CD4-positive, alpha-beta T cell treated with Interleukin-12 subunit alpha and Interleukin-12 subunit beta, for 1 hour (primary cell): ENCODE measurements around the gene RCOR1.
"Not testable (repeated sequence)": the region's sequence is repeated elsewhere in the genome, so short reads cannot be mapped to it uniquely, and the experiment has no call there.

ENCODE experiments used
- DNase-seq: peaks from one replicate; pipeline ENCODE4 v3.0.0-alpha.2; 2020

RCOR1 gene

GRCh38 chr14:102758087-102758486 is 165.6 kb downstream of the RCOR1 start:
- DNase-seq, result no peak

GRCh38 chr14:102759456-102760187 is 167.2 kb downstream of the RCOR1 start:
- no peak for DNase-seq

- DNase-seq, result no peak
Measured at GRCh38 chr14:102760496-102761193, 168.2 kb downstream of the RCOR1 start.

GRCh38 chr14:102761206-102761605 is 168.8 kb downstream of the RCOR1 start:
- DNase-seq, result no peak

GRCh38 chr14:102764220-102764671 is 171.8 kb downstream of the RCOR1 start:
- no peak for DNase-seq

DNA sequence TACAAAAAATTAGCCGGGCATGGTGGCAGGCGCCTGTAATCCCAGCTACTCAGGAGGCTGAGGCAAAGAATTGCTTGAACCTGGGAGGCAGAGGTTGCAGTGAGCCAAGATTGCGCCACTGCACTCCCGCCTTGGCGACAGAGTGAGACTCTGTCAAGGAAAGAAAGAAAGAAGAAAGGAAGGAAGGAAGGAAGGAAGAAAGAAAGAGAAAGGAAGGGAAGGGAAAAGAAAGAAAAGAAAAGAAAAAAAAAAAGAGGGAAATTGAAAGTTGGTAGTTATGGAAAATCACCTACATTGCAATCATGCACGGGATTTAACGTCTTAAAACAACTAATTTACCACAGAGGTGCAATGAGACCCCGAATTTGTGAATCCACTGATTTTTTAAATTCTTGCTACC is 173.3 kb downstream of the RCOR1 start:
- not testable (repeated sequence) for DNase-seq

DNA sequence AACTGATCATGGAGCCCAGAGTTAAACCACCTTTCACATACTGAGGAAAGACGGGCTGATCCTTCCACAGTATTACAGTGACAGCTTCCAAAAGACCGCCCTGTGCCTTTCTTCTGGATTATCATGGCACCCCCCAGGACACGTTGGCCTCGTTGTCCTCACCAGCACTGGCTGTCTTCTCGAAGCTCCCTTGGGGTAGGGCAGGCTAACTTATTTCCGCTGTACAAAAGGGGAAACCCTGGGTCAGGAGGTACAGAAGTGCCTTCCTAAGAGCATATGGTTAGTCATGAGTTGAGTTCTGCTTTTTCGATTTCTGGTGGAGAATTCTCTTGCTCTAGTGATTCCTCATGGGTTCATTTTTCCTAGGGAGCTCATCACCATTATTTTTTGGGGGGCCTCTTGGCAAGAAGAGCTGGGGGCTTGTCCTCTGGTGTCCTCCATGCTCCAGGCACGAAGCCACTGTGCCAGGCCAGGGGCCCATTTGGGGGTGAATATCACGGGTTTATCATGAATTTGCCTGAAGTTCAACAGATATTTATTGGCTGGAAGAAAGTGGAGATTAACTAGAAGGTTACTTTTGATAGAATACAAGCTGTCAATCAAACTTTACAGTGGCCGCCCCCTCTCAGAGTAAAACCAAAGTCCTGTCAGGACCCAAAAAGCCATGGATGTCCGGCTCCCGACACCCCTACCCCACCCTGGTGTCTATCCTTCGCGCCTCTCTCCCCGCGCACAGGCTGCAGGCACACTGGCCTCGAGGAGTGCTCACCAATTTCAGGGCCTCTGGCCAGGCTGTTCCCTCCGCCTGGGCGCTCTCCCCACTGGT is 176.0 kb downstream of the RCOR1 start:
- no peak for DNase-seq

- DNase-seq, result no peak
Measured at GRCh38 chr14:102769049-102769327, 176.5 kb downstream of the RCOR1 start.

DNA sequence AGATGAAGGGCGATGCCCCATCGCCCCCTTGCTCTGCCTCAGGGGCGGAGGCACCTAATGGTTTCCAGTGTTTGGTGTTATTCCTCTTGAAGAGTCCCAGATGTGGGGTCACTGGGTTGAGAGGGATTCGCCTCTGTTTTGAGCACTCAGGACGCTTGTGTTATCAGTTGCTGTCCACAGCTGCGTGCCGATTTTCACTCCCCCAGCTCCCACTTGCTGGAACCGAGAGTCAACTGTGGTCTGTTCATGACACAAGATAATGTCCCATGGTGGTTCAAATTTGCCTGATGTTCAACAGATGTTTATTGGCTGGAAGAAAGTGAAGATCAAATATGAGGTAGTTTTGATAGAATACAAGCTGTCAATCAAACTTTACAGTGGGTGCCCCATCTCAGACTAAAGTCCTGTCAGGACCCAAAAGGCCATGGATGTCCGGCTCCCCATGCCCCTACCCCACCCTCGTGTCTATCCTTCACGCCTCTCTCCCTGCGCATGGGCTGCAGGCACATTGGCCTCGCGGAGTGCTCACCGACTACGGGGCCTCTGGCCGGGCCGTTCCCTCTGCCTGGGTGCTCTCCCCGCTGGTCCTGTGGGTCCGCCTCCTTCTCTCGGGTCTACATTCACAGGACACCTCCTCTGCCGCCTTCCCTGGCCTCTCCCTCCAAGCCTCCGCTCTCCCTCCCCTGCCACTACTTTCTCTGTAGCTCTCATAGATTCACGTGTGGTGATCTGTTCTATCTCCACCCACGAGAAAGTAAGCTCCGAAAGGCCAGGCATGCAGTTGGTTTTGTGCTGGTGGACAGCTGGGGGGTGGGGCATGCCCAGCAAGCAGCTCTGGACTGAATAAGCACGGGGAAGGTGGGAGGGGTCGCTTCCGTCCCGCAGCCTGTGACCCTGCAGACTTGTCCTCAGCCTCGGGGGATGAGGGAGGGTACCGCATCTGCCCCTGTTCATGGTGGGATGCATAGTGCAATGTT is 178.0 kb downstream of the RCOR1 start:
- DNase-seq, result no peak

GRCh38 chr14:102771144-102771543 is 178.7 kb downstream of the RCOR1 start:
- no peak for DNase-seq

DNA sequence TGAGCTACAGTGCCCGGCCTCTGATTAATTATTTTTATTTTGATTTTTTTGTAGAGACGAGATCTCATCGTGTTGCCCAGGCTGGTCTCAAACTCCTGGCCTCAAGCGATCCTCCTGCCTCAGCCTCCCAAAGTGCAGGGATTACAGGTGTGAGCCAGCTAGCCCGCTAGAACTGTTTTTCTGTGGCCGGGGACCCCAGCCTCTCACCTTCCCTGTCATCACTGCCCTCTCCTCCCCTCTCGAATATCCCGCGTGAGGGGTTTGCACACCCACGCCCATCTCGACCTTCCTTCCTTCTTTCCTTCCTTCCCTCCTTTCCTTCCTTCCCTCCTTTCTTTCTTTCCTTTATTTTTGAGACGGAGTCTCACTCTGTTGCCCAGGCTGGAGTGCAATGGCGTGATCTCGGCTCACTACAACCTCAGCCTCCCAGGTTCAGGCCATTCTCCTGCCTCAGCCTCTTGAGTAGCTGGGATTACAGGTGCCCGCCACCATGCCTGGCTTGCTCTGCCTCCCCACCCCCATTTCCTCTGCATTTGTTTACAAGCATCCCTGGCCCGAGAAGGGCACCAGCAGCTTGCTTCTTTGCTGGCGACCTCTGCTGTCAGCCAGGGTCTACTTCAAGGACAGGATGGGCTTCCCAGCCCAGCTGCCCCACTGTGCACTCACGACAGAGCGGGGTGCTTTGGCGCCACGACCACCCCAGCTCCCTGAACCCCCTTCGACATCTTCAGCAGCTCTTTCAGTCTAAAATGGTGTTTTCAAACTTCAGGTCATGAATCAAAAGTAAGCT is 180.5 kb downstream of the RCOR1 start:
- no peak for DNase-seq

DNA sequence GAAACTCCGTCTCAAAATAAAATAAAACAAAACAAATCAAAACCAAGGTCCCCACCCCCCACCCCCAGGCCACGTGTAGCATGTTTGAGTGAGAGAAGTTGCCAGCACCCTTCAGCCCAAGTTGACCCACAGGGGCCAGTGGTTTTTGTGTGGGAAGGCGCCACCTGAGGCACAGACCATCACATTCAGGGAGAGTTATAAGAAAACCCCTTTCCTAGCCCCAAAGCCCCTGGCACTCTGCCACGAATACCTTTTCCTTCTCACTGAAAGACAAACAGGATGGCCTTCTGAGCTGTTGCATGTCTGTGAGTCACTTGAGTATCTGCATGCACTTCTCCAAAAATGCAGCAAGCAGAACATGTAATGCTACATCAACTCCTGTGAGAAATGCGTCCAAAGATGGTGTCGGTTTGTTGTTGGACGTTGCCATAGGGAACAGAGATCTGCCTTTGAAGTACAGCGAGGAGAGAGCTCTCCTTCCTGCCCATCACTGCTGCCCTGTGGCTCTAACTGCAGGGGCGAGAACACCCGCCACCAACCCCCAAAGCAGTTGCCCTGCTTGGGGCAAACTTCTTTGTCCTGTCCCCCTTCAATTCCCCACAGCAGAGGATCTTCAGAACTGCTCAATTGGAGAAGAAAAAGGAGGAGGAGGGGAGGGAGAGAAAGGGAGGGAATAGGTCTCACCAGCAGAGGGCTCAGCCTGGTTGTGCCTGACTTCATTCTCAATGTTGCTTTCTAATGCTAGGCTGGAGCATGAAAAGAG is 182.1 kb downstream of the RCOR1 start:
- DNase-seq, result peak; percentile 77

DNA sequence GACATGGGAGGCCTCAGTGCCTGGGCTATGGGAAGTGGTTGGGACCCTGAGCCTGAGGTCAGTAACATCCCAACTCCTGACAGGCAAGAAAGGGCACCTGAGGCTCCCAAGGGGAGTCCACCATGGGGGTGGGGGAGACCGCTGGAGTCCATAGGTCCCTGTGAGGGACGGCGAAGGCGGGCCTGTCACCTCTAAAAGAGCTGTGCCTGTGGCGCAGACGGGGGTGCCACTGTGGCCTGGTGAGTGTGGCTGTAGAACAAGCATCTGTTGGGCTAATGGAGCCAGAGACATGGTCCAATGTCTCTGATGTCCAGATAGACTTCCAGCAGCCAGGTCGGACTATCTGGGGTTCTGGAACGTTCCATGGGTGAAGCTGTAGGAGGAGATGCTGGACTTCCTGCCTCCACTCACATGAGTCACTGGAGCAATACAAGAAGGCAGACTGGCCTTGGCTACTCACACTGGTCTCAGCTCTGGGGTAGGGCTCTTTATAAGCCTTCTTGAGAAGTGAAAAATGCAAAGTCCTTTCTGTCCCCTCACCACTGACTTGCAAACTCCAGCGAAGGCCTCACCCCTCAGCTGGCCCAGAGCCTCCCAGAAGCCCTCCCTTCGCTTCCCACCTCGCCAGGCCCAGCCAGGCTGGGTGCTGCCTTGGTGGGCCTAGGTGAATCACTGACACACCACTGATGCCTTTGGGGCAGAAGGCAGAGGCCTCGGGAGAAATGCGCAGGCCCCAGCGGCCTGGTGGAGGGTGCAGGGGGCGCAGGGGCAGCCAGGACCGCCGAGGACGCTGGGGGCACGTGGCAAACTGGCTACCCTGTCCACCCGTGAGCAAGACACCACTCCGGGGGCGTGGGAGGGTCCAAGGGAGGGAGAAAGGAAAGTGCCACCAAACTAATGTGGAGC is 183.7 kb downstream of the RCOR1 start:
- DNase-seq, result no peak

DNA sequence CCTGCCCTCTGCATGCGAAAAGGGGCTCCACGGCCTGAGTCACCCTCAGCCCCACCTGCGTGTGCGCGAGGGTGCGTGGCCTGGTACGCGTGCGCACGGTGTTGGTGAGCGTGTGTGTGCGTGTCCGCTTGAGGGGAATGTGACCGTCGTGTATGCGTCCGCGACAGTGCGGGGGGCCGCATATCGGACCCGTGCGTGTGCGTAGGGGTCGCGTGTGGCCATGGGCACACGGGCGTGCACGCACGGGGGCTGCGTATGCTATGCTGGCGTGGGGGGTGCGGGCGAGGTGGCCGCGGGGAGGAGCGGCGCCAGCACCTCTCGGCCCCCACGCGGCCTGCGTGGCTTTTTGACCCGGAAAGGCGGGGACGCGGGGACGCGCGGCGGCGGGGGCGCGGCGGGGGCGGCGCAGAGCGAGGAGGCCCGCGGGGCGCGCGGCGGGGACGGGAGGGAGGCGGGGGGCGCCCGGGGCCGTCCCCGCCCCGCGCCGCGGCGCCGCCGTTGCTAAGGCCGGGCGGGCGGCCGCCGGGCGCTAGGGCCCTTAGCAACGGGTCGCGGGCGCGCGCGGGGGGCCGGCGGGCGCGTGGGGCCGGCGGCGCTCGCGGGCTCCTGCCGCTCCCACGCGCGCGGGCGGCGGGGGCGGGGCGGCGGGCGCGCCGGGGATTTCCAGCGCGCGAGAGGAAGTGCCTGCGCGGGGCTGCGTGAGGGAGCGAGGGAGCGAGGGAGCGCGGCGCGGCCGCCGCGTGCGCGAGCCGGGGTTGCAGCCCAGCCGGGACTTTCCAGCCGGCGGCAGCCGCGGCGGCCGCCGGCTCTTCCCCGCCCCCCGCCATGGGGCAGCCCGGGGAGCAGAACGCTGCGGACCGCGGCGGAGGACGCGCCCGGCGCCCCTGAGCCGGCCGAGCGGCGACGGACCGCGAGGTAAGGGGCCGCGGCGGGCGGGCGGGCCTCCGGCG is 184.6 kb downstream of the RCOR1 start, which contains the start of gene TRAF3:
TRAF3 (plus strand) TSS at position 689 of the 950 bp plus-strand sequence. CDS start 92,753 bp downstream, outside the sequence.
- DNase-seq, result peak; percentile 94

DNA sequence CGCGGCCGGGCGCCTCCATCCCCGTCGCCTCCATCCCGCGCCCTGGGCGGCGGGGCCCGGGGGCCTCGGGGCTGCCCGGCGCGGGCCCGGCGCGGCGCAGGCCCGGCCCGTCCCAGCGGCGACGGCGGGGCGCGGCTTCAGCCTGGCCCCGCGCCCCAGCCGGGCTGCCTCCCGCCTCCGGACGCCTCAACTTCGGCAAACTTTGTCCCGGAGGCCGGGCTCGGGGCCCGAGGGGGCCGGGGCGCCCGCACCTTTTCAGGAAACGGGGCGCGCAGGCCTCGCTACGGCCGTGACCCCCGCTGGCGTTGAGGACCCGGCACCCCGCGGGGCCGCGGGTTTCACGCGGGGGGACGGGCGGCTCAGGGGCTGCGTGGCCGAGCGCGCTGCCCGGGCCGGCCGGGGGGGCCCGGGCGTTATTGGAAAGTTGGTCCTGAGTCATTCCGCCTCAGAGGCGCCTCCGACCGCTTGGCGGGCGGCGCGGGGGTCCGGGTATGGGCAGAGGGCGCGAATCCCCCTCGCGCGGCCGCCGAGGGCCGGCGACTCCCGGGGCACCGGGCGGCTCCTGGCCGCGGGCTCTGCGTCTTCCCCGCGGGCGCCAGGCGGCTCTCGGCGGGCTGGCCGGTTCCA is 185.4 kb downstream of the RCOR1 start:
- no peak for DNase-seq

DNA sequence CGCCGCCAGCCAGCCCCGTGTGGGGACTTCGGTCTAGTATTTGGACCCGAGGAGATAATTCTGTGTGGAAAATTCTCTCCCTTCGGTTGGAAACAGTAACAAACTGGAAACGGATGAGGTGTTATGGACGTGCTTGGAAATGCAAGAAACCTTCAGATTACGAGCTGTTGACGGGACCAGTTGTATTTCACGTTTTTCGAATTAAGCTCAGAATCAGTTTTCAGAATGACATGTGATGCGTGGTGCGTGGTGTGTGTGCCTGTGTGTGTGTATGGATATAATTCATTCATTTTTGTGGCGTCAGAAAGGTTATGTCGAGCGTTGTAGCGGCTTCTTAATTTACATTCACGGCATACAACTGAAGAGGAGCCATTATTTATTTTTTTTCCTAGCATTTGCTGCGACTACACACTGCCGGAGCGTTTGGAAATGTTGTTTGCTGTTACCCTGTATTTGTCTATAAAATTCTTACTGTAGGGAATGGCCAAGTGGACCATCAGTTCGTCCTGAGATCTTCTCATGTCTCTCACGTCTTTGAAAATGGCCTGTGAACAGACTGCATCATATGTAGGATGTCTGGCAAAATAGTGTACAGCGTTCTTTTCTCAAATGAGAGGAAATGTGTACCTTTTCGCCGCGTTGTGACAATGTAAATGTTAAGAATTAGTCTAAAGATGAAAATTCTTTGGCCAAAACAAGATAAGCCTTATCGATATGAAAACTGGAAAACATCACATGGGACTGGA is 186.1 kb downstream of the RCOR1 start:
- peak; percentile 30 for DNase-seq

- no peak for DNase-seq
Measured at GRCh38 chr14:102779084-102779462, 186.6 kb downstream of the RCOR1 start.
